ENCODE measurements around the gene VILL. TPM values are rescaled to one million over a fixed set of nuclear protein-coding genes. Genes with fewer than 3 reads are reported as not detected.

Gene VILL
- total RNA-seq, 4 donors from 2014 or later, result 8.9 to 20.1 (median 18.0) TPM

GRCh38 chr3:38020342-38020726 is 29.7 kb downstream of the VILL start:
- intact Hi-C loops (cut with DNase I; ENCODE audit: low total_unique reads), result no loop called here
- DNase-seq (ENCODE audit: low spot score in 2 of 2), result no peak
- no peak for TF ChIP-seq POLR2A (IDR thresholded peaks at IDR 0.05)
- no peak for TF ChIP-seq CTCF (IDR thresholded peaks at IDR 0.05)
- H3K4me3 ChIP-seq (ENCODE audit: low read depth, poor library complexity, severe bottlenecking), result no peak overlapping the region
- WGBS, 2 donors, result 84 to 89% methylated on average over 3 of the region's 3 CpGs

DNA sequence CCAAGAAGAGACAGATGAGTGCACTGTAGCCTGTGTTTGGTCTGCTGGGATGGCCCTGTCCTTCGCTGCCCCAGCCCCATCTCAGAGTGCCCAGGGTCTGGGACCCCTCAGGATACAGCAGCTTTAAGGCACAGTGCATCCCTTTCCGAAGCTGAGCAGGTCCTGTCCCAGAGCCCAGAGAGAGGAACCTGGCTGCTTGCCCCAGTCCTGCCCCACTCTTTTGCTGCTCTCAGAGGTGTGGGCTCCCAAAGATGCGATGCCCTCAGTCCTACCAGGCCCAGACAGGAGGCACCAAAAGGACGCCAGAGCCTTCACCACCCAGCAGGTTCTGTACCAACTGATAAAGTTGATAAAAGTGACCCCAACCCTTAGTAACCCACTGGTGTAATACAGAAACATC is 30.6 kb downstream of the VILL start:
- DNase-seq (ENCODE audit: low spot score in 2 of 2), result no peak
- intact Hi-C loops (cut with DNase I; ENCODE audit: low total_unique reads), result no loop called here
- TF ChIP-seq POLR2A (IDR thresholded peaks at IDR 0.05) (no peak), CTCF (IDR thresholded peaks at IDR 0.05) (no peak)
- WGBS, 2 donors, result 90 to 100% methylated on average over 4 of the region's 4 CpGs
- no peak overlapping the region for H3K4me3 ChIP-seq (ENCODE audit: low read depth, poor library complexity, severe bottlenecking)

DNA sequence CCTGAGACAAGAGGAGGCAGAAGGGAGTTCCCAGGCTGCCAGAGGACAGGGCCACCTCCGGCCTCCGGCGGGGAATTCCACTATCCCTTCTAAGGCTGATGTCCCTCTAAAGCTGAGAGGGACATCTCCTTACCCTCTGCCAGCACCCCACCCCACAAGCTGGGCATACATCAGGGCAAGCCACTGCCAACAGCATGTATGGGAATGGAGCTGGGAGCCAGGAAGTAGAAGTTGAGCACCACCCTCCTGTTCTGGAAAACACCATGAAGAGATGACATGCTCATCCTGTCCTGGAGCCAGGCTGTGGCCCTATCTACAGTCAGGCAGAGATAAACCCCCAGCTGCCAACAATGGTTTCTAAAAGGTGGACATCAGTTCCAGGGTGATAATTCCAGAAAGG is 31.7 kb downstream of the VILL start:
- H3K4me3 ChIP-seq (ENCODE audit: low read depth, poor library complexity, severe bottlenecking), result no peak overlapping the region
- DNase-seq (ENCODE audit: low spot score in 2 of 2), result no peak
- WGBS, 2 donors, result 50 to 78% methylated on average over 3 of the region's 3 CpGs
- intact Hi-C loops (cut with DNase I; ENCODE audit: low total_unique reads), result no loop called here
- TF ChIP-seq POLR2A (IDR thresholded peaks at IDR 0.05), result no peak
- TF ChIP-seq CTCF (IDR thresholded peaks at IDR 0.05), result no peak

DNA sequence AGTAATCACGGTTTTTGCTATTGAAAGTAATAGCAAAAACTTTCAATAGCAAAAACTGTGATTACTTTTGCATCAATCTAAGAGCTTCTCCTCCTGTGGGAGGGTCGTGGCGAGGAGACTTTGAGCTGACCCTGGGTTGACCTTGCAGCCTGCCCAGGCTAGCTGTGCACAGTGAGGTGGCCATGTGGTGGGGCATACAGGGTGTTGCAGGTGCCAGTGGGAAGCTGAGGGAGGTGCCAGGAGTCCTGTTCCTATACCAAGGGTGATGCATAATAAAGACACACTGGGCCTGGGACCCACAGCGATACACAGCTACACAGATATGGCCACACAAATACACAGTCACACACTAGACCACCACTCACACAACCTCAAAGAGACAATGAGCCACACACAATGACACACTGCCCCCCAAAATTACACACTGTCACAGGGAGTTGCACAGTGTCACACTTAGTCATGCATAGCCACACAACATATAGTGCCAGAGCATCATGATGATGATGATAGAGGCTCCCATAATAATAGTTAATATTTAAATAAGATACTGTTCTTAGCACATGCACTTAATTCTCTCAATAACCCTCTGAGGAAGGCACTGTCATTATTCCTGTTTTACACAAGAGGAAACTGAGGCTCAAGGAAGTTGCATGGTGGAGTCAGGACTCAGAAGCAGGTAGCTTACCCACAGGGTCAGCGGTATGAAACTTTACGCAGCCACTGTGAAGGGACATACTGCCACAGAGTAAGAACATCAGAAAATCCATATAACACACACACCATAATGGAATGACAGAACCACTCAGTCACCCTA is 32.5 kb downstream of the VILL start:
- DNase-seq (ENCODE audit: low spot score in 2 of 2), result peak in 1 of 2 donors; percentile 79
- intact Hi-C loops (cut with DNase I; ENCODE audit: low total_unique reads), result no loop called here
- 76 to 77% methylated on average over 6 of the region's 6 CpGs for WGBS, 2 donors
- TF ChIP-seq POLR2A (IDR thresholded peaks at IDR 0.05), result no peak
- no peak for TF ChIP-seq CTCF (IDR thresholded peaks at IDR 0.05)
- H3K4me3 ChIP-seq (ENCODE audit: low read depth, poor library complexity, severe bottlenecking), result no peak overlapping the region

- DNase-seq (ENCODE audit: low spot score in 2 of 2), result no peak
- 70 to 83% methylated on average over 4 of the region's 4 CpGs for WGBS, 2 donors
- H3K4me3 ChIP-seq (ENCODE audit: low read depth, poor library complexity, severe bottlenecking), result no peak overlapping the region
- TF ChIP-seq CTCF (IDR thresholded peaks at IDR 0.05) (no peak), POLR2A (IDR thresholded peaks at IDR 0.05) (no peak)
- intact Hi-C loops (cut with DNase I; ENCODE audit: low total_unique reads), result no loop called here
Observed at GRCh38 chr3:38026856-38027255, 36.3 kb downstream of the VILL start.
